HG03565 (cell line): ENCODE results near the gene CELSR1.

ENCODE experiments used
- ATAC-seq: cut with Tn5 transposase; IDR thresholded peaks from one replicate; pipeline ENCODE4 v1.9.1; 2021; ENCODE audit warnings: mild to moderate bottlenecking, moderate library complexity; ENCODE audit not compliant: unreplicated experiment

CELSR1 gene

GRCh38 chr22:46380069-46380468 lies 157.4 kb downstream of the CELSR1 start:
- no peak for ATAC-seq

GRCh38 chr22:46379066-46379930 lies 158.1 kb downstream of the CELSR1 start:
- no peak for ATAC-seq

- ATAC-seq = no peak
Measured at GRCh38 chr22:46378426-46379065, 158.9 kb downstream of the CELSR1 start.

- ATAC-seq = no peak
Measured at GRCh38 chr22:46377525-46378425, 159.6 kb downstream of the CELSR1 start.

- no peak for ATAC-seq
Measured at GRCh38 chr22:46376908-46377524, 160.4 kb downstream of the CELSR1 start.

GRCh38 chr22:46376111-46376510 lies 161.3 kb downstream of the CELSR1 start:
- no peak for ATAC-seq

- ATAC-seq = no peak
Measured at GRCh38 chr22:46374663-46375474, 162.6 kb downstream of the CELSR1 start.

- no peak for ATAC-seq
Measured at GRCh38 chr22:46373921-46374662, 163.3 kb downstream of the CELSR1 start.

- ATAC-seq = no peak
Measured at GRCh38 chr22:46373159-46373558, 164.3 kb downstream of the CELSR1 start.

- no peak for ATAC-seq
Measured at GRCh38 chr22:46372686-46373085, 164.7 kb downstream of the CELSR1 start.

- no peak for ATAC-seq
Measured at GRCh38 chr22:46371623-46372226, 165.7 kb downstream of the CELSR1 start.

- ATAC-seq = no peak
Measured at GRCh38 chr22:46370584-46371291, 166.7 kb downstream of the CELSR1 start.

GRCh38 chr22:46369716-46370583 lies 167.5 kb downstream of the CELSR1 start:
- no peak for ATAC-seq

- no peak for ATAC-seq
Measured at GRCh38 chr22:46368871-46369715, 168.3 kb downstream of the CELSR1 start.

- no peak for ATAC-seq
Measured at GRCh38 chr22:46368422-46368821, 169.0 kb downstream of the CELSR1 start.

- no peak for ATAC-seq
Measured at GRCh38 chr22:46367707-46368191, 169.7 kb downstream of the CELSR1 start.
